ENCODE results near the gene WNK1. TPM values are rescaled to one million over a fixed set of nuclear protein-coding genes. Genes with fewer than 3 reads are reported as not detected.
"Not testable (repeated sequence)": the region's sequence is repeated elsewhere in the genome, so short reads cannot be mapped to it uniquely, and the experiment has no call there.

WNK1 gene
- 57.6 and 89.6 TPM in 2 replicates for total RNA-seq

DNA sequence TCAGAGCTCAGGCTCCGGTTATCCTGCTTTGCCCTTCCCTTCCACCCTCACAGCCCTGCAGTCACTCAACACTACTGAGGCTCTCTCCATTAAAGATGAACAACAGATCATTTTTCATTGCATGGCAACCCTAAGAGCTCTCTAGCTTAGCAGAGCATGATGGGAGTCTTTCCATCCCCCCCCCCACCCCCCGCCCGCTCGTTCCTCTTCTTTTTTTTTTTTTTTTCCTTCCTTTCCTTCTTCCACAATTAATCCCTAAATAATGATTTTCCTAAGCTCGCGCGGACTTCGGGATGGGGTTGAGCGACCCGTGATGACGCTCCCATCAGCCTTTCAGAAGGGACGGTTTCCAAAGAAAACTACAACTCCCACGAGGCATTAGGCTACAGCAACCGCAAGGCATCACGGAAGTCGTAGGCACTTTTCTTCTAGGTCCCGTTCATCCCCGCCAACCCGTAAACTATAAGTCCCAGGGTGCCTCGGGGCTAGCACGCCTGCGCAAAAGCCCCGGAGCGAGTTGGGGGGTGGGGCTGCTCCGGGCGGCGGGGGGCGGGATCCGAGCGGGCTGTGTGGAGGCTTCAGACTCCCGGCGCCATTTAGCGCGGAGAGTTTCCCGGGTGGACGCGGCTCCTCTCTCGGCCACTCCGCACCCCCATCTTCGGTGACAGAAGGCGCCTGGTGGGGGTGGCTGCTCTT is at the start of gene WNK1:
Gene WNK1 (plus strand): TSS at position 581 of the 696 bp plus-strand sequence. CDS start 987 bp downstream, outside the sequence.
- peak; percentile 99 for DNase-seq (ENCODE audit: low read depth)
- TF ChIP-seq, protein P1, sequence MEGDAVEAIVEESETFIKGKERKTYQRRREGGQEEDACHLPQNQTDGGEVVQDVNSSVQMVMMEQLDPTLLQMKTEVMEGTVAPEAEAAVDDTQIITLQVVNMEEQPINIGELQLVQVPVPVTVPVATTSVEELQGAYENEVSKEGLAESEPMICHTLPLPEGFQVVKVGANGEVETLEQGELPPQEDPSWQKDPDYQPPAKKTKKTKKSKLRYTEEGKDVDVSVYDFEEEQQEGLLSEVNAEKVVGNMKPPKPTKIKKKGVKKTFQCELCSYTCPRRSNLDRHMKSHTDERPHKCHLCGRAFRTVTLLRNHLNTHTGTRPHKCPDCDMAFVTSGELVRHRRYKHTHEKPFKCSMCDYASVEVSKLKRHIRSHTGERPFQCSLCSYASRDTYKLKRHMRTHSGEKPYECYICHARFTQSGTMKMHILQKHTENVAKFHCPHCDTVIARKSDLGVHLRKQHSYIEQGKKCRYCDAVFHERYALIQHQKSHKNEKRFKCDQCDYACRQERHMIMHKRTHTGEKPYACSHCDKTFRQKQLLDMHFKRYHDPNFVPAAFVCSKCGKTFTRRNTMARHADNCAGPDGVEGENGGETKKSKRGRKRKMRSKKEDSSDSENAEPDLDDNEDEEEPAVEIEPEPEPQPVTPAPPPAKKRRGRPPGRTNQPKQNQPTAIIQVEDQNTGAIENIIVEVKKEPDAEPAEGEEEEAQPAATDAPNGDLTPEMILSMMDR (IDR thresholded peaks at IDR 0.05; ENCODE audit: insufficient read depth, low read length, poor library complexity, severe bottlenecking): no peak
- Histone ChIP-seq H3K4me3 (ENCODE audit: low read depth, low read length) (peak within 1 kb of the TSS; percentile 92), H3K27me3 (ENCODE audit: control insufficient read depth, insufficient read depth, low read length) (no peaks in the 10 kb centered on the region), H3K36me3 (ENCODE audit: control insufficient read depth, insufficient read depth, low read length) (no peaks in the 10 kb centered on the region)

DNA sequence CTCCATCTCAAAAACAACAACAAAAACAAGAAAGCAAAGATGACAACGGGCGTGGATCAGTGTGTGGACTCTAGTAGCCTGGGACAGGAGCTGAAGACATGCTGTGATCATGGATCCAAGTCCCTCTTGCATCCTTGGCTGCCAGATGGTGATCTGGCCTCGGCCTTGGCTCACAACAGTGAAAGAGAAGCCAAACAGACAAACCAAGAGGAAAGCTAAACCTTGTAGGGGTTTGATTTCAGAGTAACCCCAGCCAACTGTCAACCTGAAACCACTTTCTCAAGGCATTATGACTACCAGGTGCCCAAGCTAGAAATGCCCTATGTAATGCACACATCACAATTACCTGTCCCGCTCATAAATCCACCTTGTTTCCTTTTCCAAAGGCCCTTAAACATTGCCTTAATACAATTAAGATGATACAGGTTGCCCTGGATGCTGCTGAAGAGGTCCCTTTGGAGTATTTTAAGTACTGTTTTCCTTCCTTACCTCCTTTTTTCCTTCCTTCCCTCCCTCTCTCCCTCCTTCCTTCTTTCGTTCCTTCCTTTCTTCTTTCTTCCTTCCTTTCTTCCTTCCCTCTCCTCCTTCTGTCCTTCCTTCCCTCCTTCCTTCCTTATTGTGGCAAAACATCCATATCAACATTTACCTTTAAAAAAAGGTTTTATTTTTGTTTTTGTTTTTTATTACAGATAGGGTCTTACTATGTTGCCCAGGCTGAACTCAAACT is 47.7 kb upstream of the WNK1 start:
- Histone ChIP-seq H3K27me3 (ENCODE audit: control insufficient read depth, insufficient read depth, low read length) (no peaks in the 10 kb centered on the region), H3K36me3 (ENCODE audit: control insufficient read depth, insufficient read depth, low read length) (no peaks in the 10 kb centered on the region), H3K4me3 (ENCODE audit: low read depth, low read length) (no peak overlapping the region)
- TF ChIP-seq, protein P1 (IDR thresholded peaks at IDR 0.05; ENCODE audit: insufficient read depth, low read length, poor library complexity, severe bottlenecking): no peak
- no peak for DNase-seq (ENCODE audit: low read depth)

DNA sequence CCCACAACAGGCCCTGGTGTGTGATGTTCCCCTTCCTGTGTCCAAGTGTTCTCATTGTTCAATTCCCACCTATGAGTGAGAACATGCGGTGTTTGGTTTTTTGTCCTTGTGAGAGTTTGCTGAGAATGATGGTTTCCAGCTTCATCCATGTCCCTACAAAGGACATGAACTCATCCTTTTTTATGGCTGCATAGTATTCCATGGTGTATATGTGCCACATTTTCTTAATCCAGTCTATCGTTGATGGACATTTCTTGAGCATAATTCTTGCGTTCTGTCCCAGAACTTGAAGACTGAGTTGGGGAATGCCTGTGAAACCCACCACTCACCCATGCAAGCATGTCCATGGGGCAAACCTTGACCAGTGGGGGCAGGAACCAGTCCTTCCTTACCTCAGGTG is 44.3 kb upstream of the WNK1 start:
- DNase-seq (ENCODE audit: low read depth); H3K4me3 ChIP-seq (ENCODE audit: low read depth, low read length); H3K36me3 ChIP-seq (ENCODE audit: control insufficient read depth, insufficient read depth, low read length); H3K27me3 ChIP-seq (ENCODE audit: control insufficient read depth, insufficient read depth, low read length): not testable (repeated sequence)

DNA sequence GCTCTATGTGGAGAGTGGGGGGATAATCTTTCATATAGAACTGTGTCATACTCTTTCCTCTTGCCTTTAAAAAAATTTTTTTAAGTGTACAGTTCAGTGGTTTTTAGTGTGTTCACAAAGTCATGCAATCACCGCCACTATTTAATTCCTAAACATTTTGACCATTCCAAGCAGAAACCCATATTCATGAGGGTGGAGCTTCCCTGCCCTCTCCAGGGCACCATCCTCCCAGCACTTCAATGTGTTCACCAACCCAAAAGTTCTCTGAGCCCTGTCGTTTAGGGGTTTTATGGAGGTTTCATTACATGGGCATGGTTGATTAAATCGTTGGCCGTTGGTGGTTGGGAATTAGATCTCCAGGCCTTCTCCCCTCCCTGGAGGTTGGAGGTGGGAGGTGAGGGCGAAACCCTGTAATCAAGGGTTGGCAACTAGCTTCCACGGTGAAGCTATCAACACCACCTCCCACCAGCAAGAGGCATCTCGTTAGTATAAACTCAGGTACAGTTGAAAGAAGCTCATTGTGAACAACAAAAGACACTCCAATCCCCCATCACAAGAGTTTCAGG is 42.8 kb upstream of the WNK1 start:
- Histone ChIP-seq H3K27me3 (ENCODE audit: control insufficient read depth, insufficient read depth, low read length) (no peaks in the 10 kb centered on the region), H3K4me3 (ENCODE audit: low read depth, low read length) (no peak overlapping the region), H3K36me3 (ENCODE audit: control insufficient read depth, insufficient read depth, low read length) (no peaks in the 10 kb centered on the region)
- TF ChIP-seq, protein P1 (IDR thresholded peaks at IDR 0.05; ENCODE audit: insufficient read depth, low read length, poor library complexity, severe bottlenecking): no peak
- DNase-seq (ENCODE audit: low read depth): no peak

DNA sequence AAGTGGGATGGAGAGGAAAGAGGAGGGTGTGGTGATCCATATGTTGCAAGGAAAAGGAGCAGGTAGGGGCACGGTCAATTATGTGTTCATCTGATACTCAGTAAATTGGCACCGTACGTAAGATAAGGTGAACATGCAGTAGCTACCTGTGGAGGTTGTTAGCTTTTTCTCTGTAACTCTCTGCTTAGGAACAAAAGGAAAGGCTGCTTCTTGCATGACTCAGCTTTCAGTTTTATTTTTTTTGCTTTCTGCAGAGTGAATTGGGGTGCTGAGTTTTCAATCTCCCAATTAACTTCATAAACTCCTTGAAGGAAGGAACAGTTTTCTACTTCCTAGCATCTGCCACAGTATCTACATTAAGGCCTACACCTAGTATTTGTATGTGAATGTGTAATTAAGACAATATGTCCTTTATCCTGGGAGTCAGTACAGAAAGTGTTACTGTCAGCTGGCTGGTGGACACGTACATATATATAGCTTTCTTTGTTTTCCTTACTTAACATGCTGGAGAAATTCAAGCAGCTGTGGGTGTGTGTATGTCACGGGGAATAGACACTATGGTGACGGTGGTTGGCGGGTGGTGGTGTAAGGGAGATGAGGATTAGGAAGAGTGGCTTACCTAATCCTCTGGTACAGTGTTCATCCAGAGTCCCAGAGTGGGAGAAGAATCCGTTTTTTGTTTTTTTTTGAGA is 40.1 kb upstream of the WNK1 start:
- Histone ChIP-seq H3K27me3 (ENCODE audit: control insufficient read depth, insufficient read depth, low read length) (no peaks in the 10 kb centered on the region), H3K4me3 (ENCODE audit: low read depth, low read length) (no peak overlapping the region), H3K36me3 (ENCODE audit: control insufficient read depth, insufficient read depth, low read length) (no peaks in the 10 kb centered on the region)
- DNase-seq (ENCODE audit: low read depth): no peak
- TF ChIP-seq, protein P1 (IDR thresholded peaks at IDR 0.05; ENCODE audit: insufficient read depth, low read length, poor library complexity, severe bottlenecking): no peak

All from kidney epithelial cell (primary cell).